Measurements from ENCODE around the gene MTARC2. TPM values are rescaled to one million over a fixed set of nuclear protein-coding genes. Genes with fewer than 3 reads are reported as not detected.
A peak's percentile ranks its signal among the peaks of the same experiment; 100 is the strongest.

Gene MTARC2
- total and polyA plus RNA-seq, 2 of the 13 experiments (the other 11 are each of a cell fraction or from before 2014, with no cell fraction given): 8.5 to 10.1 TPM

DNA sequence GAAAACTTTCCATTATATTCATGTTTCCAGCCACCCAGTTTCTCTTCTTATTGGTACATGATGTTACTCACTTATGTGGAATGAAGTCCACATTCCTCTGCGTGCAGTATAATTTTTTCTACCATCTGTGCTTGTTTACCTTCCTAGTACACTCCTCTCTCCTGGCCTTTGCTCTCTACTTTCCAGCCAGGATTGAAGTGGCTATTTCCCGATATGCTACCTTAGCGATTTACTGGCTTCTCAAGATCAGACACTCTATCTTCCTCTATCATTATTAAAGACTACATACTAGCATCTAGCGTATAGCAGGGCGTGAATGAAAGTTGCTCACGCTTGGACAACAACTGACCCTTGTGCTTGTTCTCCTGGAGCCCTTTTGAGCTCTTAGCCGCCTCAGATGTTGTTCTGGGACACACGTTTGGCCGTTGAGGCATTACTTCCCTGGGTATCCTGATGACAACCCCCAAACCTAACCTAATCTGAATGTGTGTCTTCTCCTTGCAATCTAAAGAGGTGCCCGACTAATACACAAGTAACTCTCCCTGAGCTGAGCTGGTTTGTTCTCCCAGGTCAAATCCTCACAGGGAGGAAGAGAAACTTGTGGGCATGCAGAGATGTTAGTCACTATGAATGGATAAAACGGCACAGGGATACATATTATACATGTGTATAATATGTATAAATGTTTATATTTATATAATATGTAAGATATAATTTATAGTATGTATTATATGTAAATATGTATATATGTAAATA, 13.4 kb upstream of the MTARC2 start (continued):
- TF ChIP-seq, protein P1, sequence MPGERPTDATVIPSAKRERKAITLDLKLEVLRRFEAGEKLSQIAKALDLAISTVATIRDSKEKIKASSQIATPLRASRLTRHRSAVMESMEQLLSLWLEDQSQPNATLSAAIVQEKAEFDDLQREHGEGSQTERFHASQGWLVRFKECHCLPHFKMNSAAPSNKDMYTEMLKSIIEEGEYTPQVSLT (CRISPR knock-in tag; IDR thresholded peaks at IDR 0.05; ENCODE audit: borderline replicate concordance, low read depth): no peak
- TF ChIP-seq RBM22 (optimal IDR thresholded peaks at IDR 0.05; ENCODE audit: low read length) (no peak), SIX4 (CRISPR knock-in tag; IDR thresholded peaks at IDR 0.05) (no peak), CHD2 (IDR thresholded peaks at IDR 0.05; ENCODE audit: low read depth, low read length) (no peak), NFYB (CRISPR knock-in tag; IDR thresholded peaks at IDR 0.05) (no peak), ZFP36 (IDR thresholded peaks at IDR 0.05; ENCODE audit: borderline replicate concordance, low read depth, low read length, partially characterized antibody) (no peak), AGO1 (IDR thresholded peaks at IDR 0.05; ENCODE audit: low read depth, low read length, poor library complexity, severe bottlenecking) (no peak), ZNF253 (CRISPR knock-in tag; IDR thresholded peaks at IDR 0.05; ENCODE audit: borderline replicate concordance) (no peak), MTA3 (CRISPR knock-in tag; IDR thresholded peaks at IDR 0.05) (no peak), ZNF674 (CRISPR knock-in tag; IDR thresholded peaks at IDR 0.05; ENCODE audit: low read depth) (no peak), U2AF1 (optimal IDR thresholded peaks at IDR 0.05; ENCODE audit: low read depth, low read length) (no peak), PCBP1 (IDR thresholded peaks at IDR 0.05; ENCODE audit: borderline replicate concordance, low read depth, low read length) (no peak), NR1H2 (CRISPR knock-in tag; IDR thresholded peaks at IDR 0.05; ENCODE audit: borderline replicate concordance, low read depth) (no peak), FOXA1 (IDR thresholded peaks at IDR 0.05) (peak; percentile 71), FOXA1 (CRISPR knock-in tag; IDR thresholded peaks at IDR 0.05) (peak; percentile 94), MAFK (conservative IDR thresholded peaks at IDR 0.05 in 1 of 2, IDR thresholded peaks at IDR 0.05 in 1 of 2; ENCODE audit: low read length in 2 of 2) (0 out of 4 replicates have a peak, but pooled peaks of 1 of the 2 experiments have one; percentile 22), NCOA5 (CRISPR knock-in tag; IDR thresholded peaks at IDR 0.05) (no peak), ZNF879 (CRISPR knock-in tag; IDR thresholded peaks at IDR 0.05) (no peak)
- TF ChIP-seq, protein P2, sequence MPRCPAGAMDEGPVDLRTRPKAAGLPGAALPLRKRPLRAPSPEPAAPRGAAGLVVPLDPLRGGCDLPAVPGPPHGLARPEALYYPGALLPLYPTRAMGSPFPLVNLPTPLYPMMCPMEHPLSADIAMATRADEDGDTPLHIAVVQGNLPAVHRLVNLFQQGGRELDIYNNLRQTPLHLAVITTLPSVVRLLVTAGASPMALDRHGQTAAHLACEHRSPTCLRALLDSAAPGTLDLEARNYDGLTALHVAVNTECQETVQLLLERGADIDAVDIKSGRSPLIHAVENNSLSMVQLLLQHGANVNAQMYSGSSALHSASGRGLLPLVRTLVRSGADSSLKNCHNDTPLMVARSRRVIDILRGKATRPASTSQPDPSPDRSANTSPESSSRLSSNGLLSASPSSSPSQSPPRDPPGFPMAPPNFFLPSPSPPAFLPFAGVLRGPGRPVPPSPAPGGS (CRISPR knock-in tag; IDR thresholded peaks at IDR 0.05): no peak
- TF ChIP-seq, protein P3, sequence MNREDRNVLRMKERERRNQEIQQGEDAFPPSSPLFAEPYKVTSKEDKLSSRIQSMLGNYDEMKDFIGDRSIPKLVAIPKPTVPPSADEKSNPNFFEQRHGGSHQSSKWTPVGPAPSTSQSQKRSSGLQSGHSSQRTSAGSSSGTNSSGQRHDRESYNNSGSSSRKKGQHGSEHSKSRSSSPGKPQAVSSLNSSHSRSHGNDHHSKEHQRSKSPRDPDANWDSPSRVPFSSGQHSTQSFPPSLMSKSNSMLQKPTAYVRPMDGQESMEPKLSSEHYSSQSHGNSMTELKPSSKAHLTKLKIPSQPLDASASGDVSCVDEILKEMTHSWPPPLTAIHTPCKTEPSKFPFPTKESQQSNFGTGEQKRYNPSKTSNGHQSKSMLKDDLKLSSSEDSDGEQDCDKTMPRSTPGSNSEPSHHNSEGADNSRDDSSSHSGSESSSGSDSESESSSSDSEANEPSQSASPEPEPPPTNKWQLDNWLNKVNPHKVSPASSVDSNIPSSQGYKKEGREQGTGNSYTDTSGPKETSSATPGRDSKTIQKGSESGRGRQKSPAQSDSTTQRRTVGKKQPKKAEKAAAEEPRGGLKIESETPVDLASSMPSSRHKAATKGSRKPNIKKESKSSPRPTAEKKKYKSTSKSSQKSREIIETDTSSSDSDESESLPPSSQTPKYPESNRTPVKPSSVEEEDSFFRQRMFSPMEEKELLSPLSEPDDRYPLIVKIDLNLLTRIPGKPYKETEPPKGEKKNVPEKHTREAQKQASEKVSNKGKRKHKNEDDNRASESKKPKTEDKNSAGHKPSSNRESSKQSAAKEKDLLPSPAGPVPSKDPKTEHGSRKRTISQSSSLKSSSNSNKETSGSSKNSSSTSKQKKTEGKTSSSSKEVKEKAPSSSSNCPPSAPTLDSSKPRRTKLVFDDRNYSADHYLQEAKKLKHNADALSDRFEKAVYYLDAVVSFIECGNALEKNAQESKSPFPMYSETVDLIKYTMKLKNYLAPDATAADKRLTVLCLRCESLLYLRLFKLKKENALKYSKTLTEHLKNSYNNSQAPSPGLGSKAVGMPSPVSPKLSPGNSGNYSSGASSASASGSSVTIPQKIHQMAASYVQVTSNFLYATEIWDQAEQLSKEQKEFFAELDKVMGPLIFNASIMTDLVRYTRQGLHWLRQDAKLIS (CRISPR knock-in tag; IDR thresholded peaks at IDR 0.05): no peak
- TF ChIP-seq, protein P4, sequence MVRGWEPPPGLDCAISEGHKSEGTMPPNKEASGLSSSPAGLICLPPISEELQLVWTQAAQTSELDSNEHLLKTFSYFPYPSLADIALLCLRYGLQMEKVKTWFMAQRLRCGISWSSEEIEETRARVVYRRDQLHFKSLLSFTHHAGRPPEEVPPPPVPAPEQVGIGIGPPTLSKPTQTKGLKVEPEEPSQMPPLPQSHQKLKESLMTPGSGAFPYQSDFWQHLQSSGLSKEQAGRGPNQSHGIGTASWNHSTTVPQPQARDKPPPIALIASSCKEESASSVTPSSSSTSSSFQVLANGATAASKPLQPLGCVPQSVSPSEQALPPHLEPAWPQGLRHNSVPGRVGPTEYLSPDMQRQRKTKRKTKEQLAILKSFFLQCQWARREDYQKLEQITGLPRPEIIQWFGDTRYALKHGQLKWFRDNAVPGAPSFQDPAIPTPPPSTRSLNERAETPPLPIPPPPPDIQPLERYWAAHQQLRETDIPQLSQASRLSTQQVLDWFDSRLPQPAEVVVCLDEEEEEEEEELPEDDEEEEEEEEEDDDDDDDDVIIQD (CRISPR knock-in tag; IDR thresholded peaks at IDR 0.05; ENCODE audit: low read depth): no peak; the same call in 1 of the 2 replicates
- TF ChIP-seq, protein P5, sequence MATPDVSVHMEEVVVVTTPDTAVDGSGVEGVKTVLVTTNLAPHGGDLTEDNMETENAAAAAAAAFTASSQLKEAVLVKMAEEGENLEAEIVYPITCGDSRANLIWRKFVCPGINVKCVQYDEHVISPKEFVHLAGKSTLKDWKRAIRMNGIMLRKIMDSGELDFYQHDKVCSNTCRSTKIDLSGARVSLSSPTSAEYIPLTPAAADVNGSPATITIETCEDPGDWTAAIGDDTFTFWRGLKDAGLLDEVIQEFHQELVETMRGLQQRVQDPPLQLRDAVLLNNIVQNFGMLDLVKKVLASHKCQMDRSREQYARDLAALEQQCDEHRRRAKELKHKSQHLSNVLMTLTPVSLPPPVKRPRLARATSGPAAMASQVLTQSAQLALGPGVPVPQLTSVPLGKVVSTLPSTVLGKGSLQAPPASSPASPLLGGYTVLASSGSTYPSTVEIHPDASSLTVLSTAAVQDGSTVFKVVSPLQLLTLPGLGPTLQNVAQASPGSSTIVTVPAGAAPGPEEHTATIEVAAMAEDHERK (CRISPR knock-in tag; IDR thresholded peaks at IDR 0.05; ENCODE audit: low read depth): no peak

All from HepG2 (cell line).